ENCODE results near the gene CHRNA1. TPM values are rescaled to one million over a fixed set of nuclear protein-coding genes. Genes with fewer than 3 reads are reported as not detected.

The CHRNA1 gene
- total RNA-seq, 2 experiments from 2014 or later = 0.17 to 0.19 TPM

GRCh38 chr2:174699993-174700766, 64.1 kb downstream of the CHRNA1 start:
- Histone ChIP-seq H3K4me3 (ENCODE audit: low read length) (no peak overlapping the region), H3K36me3 (ENCODE audit: insufficient read depth, low read length) (no peaks in the 10 kb centered on the region), H3K9me3 (ENCODE audit: control insufficient read depth in 1 of 2, insufficient read depth in 1 of 2, low read length in 2 of 2) (no peaks in the 10 kb centered on the region), H3K4me1 (ENCODE audit: insufficient read depth, low read length) (no peaks in the 10 kb centered on the region), H3K27me3 (ENCODE audit: control insufficient read depth in 1 of 2, insufficient read depth in 2 of 2, low read length in 2 of 2) (no peaks in the 10 kb centered on the region), H3K27ac (ENCODE audit: low read depth in 1 of 2, low read length in 2 of 2) (no peak overlapping the region)
- Mint-ChIP-seq H3K4me3 (no peak overlapping the region), H3K36me3 (ENCODE audit: low read depth) (no peaks in the 10 kb centered on the region), H3K27ac (no peak overlapping the region), H3K9me3 (no peaks in the 10 kb centered on the region), H3K27me3 (peaks cover 3% of the 10 kb centered on the region), H3K4me1 (ENCODE audit: low read depth) (no peaks in the 10 kb centered on the region)
- ATAC-seq (ENCODE audit: poor library complexity) (peak; percentile 81), DNase-seq (peak in 5 of 14 experiments; percentile 20 to 80 (median 67))
- ChIA-PET CTCF (interaction anchor here (0.7 to 2.1 kb wide), 22 partner anchors 9 to 1397 kb away, joined by 3 to 9 read pairs (median 4); no protein-coding TSS in a partner anchor), POLR2A (interaction anchor here (0.7 to 1.5 kb wide), 5 partner anchors 18 to 202 kb away, joined by 3 to 5 read pairs (median 4); partner anchors contain the start of gene WIPF1)
- intact Hi-C loops (cut with DNase I, micrococcal nuclease) = loop anchor here (1.0 to 10.0 kb wide), 10 partner anchors 49 to 1952 kb away; partner anchors contain the start of genes HOXD12 (in 2 of the 2) and HOXD13 (in 1 of the 2)
- TF ChIP-seq CTCF (IDR thresholded peaks at IDR 0.05) = peak; percentile 91

Other genes with a start within 250 kb of the CHRNA1 start
- 100 to 1,000 TPM; 237 to 264 TPM for gene WIPF1, start 166.7 kb downstream of the CHRNA1 start, total RNA-seq
- gene CHN1, start 240.9 kb upstream of the CHRNA1 start, total RNA-seq = 1 to 10 TPM; 5.3 to 5.6 TPM

Data from CD4-positive, alpha-beta T cell (primary cell).